HG03095 (cell line): ENCODE data around the gene ZNF710.
"Not testable (repeated sequence)": the region's sequence is repeated elsewhere in the genome, so short reads cannot be mapped to it uniquely, and the experiment has no call there.

Experiments used
- ATAC-seq: cut with Tn5 transposase; IDR thresholded peaks from one replicate; pipeline ENCODE4 v1.9.1; 2021; ENCODE audit warnings: moderate library complexity; ENCODE audit not compliant: unreplicated experiment

The ZNF710 gene, protein sequence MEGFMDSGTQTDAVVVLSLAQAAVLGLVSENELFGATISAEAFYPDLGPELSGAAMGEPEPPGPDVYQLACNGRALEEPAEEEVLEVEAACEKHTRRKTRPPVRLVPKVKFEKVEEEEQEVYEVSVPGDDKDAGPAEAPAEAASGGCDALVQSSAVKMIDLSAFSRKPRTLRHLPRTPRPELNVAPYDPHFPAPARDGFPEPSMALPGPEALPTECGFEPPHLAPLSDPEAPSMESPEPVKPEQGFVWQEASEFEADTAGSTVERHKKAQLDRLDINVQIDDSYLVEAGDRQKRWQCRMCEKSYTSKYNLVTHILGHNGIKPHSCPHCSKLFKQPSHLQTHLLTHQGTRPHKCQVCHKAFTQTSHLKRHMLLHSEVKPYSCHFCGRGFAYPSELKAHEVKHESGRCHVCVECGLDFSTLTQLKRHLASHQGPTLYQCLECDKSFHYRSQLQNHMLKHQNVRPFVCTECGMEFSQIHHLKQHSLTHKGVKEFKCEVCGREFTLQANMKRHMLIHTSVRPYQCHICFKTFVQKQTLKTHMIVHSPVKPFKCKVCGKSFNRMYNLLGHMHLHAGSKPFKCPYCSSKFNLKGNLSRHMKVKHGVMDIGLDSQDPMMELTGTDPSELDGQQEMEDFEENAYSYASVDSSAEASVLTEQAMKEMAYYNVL

DNA sequence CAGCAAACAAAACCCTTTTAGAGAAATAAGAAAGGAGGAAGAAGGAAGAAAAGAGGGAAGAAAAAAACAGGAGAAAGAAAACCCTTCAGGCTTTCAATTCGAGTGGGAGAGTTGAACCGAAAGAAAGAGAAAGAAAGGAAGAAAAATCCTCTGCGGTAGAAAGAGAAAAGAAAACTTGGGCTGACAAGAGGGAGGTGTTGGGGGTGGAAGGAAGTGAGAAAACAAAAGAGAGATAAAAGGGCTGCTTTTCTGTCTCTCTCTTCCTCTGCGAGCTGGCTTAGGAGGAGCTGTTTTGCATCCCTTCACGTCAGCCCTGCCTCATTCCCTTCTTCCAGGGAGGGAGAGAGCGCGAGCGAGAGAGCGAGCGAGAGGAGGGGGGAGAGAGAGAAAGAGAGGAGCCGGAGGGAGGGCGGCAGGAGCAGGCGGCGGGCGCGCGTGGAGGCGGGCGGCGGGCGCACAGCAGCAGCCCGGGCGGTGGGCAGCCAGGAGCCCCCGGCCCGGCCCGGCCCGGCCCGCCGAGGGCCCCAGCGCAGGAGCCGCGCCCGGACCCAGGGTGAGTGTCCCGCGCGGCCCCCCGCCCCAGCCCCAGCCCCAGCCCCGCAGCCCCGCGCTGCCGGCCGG is at the start of gene ZNF710:
Gene ZNF710, plus strand, starts transcription at position 263 of the 621 bp plus-strand sequence. CDS start 65,814 bp downstream, outside the sequence.
- no peak for ATAC-seq

DNA sequence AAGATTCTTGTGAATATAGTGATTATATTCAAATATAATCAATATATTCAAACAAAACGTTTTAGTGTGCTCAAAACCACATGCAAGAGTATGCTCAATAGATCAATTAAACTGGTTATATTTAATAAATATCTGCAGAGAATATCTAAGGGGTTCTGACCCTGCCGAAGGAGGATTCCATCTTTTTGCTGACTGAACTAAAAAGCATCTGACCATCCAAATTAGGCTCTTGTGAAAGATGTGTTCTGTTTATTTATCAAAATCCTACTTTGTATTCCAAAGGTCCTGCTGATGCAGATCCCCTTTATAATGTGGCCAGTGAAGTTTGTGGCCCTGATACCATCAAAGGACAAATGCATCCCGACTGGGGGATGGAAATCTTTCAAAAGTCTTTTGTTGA is 46.6 kb upstream of the ZNF710 start:
- ATAC-seq: no peak

DNA sequence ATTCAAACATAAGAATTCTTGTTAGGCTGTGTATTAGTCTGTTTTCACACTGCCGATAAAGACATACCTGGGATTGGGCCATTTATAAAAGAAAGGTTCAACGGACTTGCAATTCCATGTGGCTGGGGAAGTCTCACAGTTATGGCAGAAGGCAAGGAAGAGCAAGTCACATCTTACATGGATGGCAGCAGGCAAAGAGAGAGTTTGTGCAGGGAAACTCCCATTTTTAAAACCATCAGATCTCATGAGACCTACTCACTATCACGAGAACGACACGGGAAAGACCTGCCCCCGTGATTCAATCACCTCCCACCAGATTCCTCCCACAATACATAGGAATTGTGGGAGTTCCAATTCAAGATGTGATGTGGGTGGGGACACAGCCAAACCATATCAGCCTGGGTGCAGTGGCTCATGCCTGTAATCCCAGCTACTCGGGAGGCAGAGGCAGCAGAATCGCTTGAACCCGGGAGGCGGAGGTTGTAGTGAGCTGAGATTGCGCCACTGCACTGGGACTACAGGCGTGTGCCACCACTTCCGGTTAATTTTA is 45.6 kb upstream of the ZNF710 start:
- not testable (repeated sequence) for ATAC-seq

DNA sequence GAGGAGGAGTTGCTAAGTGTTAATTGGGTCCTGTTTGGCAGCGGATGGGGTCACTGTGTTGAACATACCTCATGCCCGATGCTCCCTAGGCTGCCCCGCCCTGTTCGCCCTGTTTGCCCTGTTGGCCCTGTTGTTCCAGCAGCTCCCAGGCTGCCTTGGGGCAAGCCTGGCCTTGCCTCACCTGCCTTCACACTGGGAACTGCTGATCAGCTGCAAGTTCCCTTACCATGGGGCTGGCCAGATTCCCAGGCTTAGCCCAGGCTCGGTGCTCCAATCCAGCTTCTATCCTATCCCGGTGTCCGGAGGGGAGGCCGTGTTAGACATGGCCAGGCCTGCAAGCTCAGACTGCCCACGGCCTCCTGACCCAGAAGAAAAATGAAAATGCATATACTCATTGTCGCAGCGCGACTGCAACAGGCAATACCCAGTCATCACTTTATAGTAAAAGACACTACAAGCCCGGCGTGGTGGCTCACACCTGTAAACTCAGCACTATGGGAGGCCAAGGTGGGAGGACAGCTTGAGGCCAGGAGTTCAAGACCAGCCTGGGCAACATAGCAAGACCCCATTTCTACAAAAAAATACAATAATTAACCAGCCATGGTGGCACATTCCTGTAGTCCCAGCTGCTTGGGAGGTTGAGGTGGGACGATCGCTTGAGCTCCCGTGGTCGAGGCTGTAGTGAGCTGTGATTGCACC is 42.9 kb upstream of the ZNF710 start:
- ATAC-seq: no peak

DNA sequence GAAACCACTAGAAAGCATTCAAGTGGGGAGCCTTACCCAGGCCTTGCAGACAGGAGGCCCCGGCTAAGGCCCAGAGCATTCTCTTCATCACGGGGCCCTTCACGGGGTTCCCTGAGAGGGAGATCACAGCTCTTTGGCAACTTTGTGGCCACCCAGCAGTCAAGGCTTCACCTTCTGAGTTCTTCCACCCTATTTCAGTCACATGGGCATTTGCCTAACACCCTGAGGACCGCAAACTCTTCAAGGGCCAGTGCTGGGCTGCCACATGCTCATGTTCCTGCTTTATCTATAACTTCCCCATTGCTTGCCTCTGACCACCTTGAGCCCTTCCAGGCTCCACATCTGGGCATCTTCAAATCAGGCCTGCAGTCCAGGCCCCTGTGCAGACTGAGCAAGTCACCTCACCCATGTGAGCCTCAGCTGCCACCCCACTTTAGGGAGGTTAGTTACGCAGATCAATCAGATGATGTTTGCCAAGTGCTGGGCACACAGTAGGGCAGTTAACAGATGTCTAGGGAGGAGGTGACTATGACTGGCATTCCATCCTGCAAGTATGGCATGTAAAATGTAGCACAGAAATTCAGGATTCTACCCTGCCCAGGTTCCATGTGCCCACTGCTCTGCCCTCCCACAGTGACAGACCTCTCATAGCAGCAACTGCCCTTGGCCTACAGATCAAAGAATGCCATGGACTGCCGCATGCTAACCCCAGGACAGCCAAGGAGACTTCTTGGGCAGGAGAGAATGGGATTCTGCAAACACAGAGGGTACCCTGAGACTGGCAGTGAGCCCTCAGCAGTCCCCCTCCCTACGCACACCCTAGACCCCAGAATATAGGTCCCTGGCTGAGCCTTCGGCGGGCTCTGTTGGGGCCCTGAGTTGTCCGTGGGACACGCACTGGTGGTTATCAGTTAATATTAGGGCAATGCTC is 37.6 kb upstream of the ZNF710 start:
- no peak for ATAC-seq

DNA sequence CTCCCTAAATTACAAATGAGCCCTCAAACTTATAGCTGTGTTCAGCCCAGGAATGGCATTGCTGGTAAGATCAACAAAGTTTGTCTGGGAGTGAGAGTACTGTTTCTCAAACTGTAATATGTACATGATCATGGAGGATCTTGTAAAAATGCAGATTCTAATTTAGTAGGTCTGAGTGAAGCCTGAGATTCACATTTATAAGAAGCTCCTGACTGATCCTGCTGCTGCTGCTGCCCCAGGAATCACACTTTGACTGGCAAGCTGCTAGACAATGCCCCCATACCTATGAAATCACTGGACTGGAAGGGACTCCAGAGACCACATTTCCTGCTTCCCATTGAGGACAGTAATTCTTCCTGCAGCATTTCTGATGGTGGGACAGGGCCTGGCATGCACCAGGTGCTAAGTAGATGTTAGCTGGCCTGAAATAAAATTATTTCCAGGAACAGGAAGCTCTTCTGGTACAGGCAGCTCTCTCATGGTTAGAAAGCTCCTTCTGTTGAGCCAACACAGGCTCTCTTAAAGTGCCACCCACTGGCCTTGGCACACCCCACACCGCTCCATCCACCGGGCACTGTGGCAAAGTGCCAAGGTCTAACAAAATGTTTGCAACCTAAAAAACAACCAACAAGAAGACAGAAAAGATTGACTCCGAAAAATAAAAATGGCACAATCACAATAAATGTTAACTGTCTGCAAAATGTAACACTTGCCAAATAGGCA is 36.7 kb upstream of the ZNF710 start:
- ATAC-seq: no peak

GRCh38 chr15:89967881-89968280 is 33.2 kb upstream of the ZNF710 start:
- ATAC-seq: no peak

DNA sequence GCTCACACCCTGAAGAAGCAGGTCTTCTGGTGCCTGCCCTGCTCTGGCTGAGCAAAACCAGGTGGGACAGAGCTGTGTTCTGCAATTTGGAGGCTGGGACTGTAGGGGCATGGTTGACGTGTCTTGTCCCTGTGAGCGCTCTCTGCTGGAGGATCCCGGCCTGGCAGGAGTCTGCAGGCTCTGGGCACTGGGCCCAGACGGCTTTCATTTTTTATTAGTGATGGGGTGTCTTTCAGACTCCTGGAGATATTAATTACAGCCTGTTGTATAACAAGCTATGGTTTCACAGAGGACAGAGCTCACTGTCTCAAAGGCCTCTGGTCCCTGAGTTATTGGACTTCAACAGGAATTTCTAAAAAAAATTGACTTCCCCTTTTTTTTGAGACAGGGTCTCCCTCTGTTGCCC is 29.5 kb upstream of the ZNF710 start:
- ATAC-seq: peak; percentile 97

DNA sequence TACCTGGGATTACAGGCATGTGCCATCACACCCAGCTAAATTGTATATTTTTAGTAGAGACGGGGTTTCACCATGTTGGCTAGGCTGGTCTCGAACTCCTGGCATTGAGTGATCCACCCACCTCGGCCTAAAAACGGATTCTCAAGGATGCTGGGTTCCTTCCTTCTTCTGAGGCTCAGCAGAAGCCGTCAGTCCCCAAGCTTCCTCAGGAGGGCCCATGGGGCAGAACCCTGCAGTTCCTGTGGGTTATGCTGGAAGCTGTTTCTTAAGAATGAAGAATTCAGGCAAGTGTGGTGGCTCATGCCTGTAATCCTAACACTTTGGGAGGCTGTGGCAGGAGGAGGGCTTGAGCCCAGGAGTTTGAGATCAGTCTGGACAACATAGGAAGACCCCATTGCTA is 29.0 kb upstream of the ZNF710 start:
- ATAC-seq: no peak

GRCh38 chr15:89975482-89976245 is 25.5 kb upstream of the ZNF710 start:
- no peak for ATAC-seq

- no peak for ATAC-seq
Observed at GRCh38 chr15:89976246-89976600, 24.9 kb upstream of the ZNF710 start.

DNA sequence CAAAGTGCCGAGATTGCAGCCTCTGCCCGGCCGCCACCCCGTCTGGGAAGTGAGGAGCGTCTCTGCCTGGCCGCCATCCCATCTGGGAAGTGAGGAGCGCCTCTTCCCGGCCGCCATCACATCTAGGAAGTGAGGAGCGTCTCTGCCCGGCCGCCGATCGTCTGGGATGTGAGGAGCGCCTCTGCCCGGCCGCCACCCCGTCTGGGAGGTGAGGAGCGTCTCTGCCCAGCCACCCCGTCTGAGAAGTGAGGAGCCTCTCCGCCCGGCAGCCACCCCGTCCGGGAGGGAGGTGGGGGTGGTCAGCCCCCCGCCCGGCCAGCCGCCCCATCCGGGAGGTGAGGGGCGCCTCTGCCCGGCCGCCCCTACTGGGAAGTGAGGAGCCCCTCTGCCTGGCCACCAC is 23.3 kb upstream of the ZNF710 start:
- ATAC-seq: not testable (repeated sequence)

GRCh38 chr15:89978914-89979313 is 22.2 kb upstream of the ZNF710 start:
- ATAC-seq: no peak

DNA sequence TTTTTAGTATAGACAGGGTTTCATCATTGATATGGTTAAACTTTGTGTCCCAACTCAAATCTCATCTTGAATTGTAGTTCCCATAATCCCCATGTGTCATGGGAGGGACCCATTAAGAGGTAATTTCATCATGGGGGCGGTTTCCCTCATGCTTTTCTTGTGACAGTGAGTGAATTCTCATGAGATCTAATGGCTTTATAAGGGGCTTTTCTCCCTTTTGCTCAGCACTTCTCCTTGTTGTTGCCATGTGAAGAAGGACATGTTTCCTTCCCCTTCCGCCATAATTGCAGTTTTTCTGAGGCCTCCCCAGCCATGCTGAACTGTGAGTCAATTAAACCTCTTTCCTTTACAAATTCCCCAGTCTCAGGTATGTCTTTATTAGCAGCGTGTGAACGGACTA is 20.2 kb upstream of the ZNF710 start:
- ATAC-seq: no peak

- ATAC-seq: no peak
Observed at GRCh38 chr15:89982315-89983055, 18.6 kb upstream of the ZNF710 start.

DNA sequence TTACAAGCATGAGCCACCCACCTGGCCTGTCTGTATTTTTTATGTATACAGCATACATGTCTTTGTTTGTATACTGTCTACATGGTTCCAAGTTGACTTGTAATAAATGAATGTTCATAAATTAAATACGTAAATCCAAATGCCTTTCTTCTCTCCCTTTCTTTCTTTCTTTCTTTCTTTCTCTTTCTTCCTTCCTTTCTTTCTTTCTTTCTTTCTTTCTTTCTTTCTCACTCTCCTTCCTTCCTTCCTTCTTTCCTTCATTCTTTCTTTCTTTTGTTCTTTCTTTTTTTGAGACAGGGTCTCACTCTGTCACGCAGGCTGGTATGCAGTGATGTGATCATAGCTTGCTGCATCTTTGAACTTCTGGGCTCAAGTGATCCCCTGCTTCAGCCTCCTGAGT is 17.1 kb upstream of the ZNF710 start:
- no peak for ATAC-seq

DNA sequence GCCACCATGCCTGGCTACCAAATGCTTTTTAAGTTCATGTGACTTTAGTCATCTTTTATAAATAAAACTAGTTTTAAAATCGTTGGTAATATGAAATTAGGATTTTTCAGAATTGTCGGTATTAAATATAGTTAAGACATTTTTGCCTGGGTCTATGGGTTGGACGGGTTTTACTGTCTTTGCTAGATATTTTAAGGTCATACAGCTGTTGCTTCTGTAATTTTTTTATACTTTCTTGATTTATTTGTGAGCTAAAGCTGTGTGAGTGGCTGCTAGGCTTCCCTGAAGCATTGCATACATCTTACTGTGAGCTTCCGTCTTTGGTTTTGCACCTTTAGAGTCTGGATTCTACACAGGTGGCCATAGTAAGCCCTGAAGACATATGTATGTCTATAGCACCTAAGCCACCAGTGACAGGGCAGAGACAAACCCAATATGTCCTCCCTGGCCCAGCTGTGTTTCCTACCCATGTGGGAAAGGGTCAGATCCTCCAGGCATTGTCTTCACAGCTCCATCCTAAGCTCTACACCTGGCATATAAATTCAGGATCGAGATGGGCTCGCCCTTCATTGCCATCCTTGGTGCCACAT is 16.6 kb upstream of the ZNF710 start:
- no peak for ATAC-seq

DNA sequence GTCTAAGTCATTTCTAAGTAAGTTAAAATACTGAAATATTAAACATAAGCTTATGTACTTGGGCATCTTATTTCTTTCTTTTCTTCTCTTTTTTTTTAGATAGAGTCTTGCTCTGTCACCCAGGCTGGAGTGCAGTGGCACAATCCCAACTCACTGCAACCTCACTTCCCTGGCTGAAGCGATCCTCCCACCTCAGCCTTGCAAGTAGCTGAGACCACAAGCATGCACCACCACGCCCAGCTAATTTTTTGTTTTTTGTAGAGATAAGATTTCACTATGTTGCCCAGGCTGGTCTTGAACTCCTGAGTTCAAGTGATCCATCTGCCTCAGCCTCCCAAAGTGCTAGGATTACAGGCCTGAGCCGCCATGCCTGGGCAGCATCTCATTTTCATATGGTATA is 16.0 kb upstream of the ZNF710 start:
- no peak for ATAC-seq
